Vagina (tissue), 2 donors: ENCODE measurements around the gene CCDC85B. TPM values are rescaled to one million over a fixed set of nuclear protein-coding genes. Genes with fewer than 3 reads are reported as not detected.
A peak's percentile ranks its signal among the peaks of the same experiment; 100 is the strongest.

Experiments
- DNase-seq, 2 donors: peaks; one replicate each; pipeline ENCODE4 v3.0.0-alpha.2; 2017; ENCODE audit errors: extremely low spot score in 2 of 2
- H3K27ac ChIP-seq: fragments of 200-600 bp; sonication (generic); one replicate; pipeline ENCODE4 v1.5.1; 2019
- H3K27me3 ChIP-seq: fragments of 200-600 bp; sonication (generic); one replicate; pipeline ENCODE4 v1.5.1; 2019
- H3K36me3 ChIP-seq, 2 donors: fragments of 200-600 bp; sonication (generic); one replicate each; pipeline ENCODE4 v1.5.1; 2017 to 2019
- H3K4me1 ChIP-seq: fragments of 200-600 bp; sonication (generic); one replicate; pipeline ENCODE4 v1.5.1; 2019
- H3K4me3 ChIP-seq, 2 donors: fragments of 200-600 bp; sonication (generic); 1 replicate in 1 of 2; 2 replicates in 1 of 2; pipeline ENCODE4 v1.5.1; 2016 to 2019
- H3K9me3 ChIP-seq: fragments of 200-600 bp; sonication (generic); one replicate; pipeline ENCODE4 v1.5.1; 2019
- CTCF ChIP-seq, 3 experiments: fragments of 450-650 bp in 2 of 3; fragments of 200-600 bp in 1 of 3; sonication (generic) in 1 of 3; IDR thresholded peaks; one replicate each; pipeline ENCODE4 v1.5.1; 2017 to 2019; ENCODE audit warnings: antibody characterized with exemption in 3 of 3, mild to moderate bottlenecking in 2 of 3, moderate library complexity in 2 of 3
- POLR2A ChIP-seq, 2 donors: fragments of 450-650 bp; IDR thresholded peaks; one replicate each; pipeline ENCODE4 v1.6.1; 2017; ENCODE audit warnings: antibody characterized with exemption in 2 of 2, mild to moderate bottlenecking in 2 of 2, moderate library complexity in 2 of 2
- POLR2AphosphoS5 ChIP-seq, 2 donors: sonication (generic); formaldehyde crosslinking; IDR thresholded peaks; one replicate each; pipeline ENCODE4 v1.9.0; 2017; ENCODE audit warnings: antibody characterized with exemption in 2 of 2, mild to moderate bottlenecking in 2 of 2, low read depth in 1 of 2; ENCODE audit not compliant: insufficient read depth in 1 of 2
- intact Hi-C: fragments of 100-400 bp; cut with DNase I; formaldehyde crosslinking; loops from one replicate; pipeline ENCODE4 v1.15.1; 2023
- total RNA-seq: library from RNA; depleted of rRNA; stranded (reverse); fragments of >200 nt; gene quantifications from one replicate; pipeline ENCODE4 v1.2.3, GENCODE V29; 2016

Gene CCDC85B
- total RNA-seq, 1 donor from 2014 or later, result 76.4 TPM

- TF ChIP-seq POLR2A (IDR thresholded peaks at IDR 0.05) (no peak), POLR2AphosphoS5 (IDR thresholded peaks at IDR 0.05; ENCODE audit: insufficient read depth in 1 of 2, low read depth in 1 of 2) (no peak), CTCF (IDR thresholded peaks at IDR 0.05) (no peak)
- H3K4me1 ChIP-seq, result no peaks in the 10 kb centered on the region
- H3K27ac ChIP-seq, result no peak overlapping the region
- H3K9me3 ChIP-seq, result no peaks in the 10 kb centered on the region
- H3K36me3 ChIP-seq, result peaks cover 0 to 30% of the 10 kb centered on the region in 2 donors
- intact Hi-C loops, result loop anchor here (10.0 kb wide), 1 partner anchor 1835 kb away; no protein-coding TSS in a partner anchor
- no peak overlapping the region for H3K4me3 ChIP-seq
- H3K27me3 ChIP-seq, result no peaks in the 10 kb centered on the region
- DNase-seq, result no peak
These were observed 41.1 kb upstream of the CCDC85B start for GRCh38 chr11:65849366-65849765.

GRCh38 chr11:65849771-65850216 is 40.7 kb upstream of the CCDC85B start:
- intact Hi-C loops, result loop anchor here (10.0 kb wide), 1 partner anchor 1835 kb away; no protein-coding TSS in a partner anchor
- H3K4me1 ChIP-seq, result no peaks in the 10 kb centered on the region

DNA sequence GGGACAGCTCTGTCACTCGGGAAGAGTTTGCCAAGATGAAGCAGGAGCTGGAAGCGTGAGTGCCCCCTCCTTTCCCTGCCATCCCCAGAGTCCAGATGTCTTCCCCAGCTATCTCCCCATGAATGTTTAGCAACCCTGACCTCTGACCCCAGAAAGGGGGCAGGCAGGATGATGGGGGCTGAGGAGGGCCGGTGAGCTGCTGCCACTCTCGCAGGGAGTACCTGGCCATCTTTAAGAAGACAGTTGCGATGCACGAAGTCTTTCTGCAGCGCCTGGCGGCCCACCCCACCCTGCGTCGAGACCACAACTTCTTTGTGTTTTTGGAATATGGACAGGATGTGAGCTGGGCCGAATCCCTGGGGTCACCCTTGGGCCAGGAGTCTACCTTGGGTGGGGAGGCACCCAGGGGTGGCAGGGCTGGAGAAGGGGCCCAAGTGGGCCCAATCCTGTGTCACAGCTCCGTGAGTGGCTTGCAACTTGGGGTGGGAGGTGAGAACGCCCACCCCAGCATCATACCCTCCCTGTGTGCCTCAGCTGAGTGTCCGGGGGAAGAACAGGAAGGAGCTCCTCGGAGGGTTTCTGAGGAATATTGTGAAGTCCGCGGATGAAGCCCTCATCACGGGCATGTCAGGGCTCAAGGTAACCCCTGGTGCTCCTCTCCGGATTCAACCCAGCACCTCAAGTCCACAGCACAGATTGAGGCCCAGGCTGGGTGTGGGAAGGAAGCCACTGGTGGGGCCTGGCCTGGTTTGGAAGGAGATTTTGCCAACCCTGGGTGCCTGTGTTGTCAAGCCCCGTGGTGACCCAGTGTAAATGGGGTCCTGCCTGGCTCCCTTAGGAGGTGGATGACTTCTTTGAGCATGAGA is 40.0 kb upstream of the CCDC85B start:
- Histone ChIP-seq H3K27me3 (no peaks in the 10 kb centered on the region), H3K27ac (no peak overlapping the region), H3K36me3 (peaks cover 0 to 41% of the 10 kb centered on the region in 2 donors), H3K9me3 (no peaks in the 10 kb centered on the region), H3K4me1 (peaks cover 4% of the 10 kb centered on the region), H3K4me3 (no peak overlapping the region)
- DNase-seq, result no peak
- TF ChIP-seq POLR2AphosphoS5 (IDR thresholded peaks at IDR 0.05; ENCODE audit: insufficient read depth in 1 of 2, low read depth in 1 of 2) (no peak), POLR2A (IDR thresholded peaks at IDR 0.05) (no peak), CTCF (IDR thresholded peaks at IDR 0.05) (no peak)
- intact Hi-C loops, result no loop called here

More at GRCh38 chr11:65849771-65850216, 40.7 kb upstream of the CCDC85B start:
- H3K27me3 ChIP-seq, result no peaks in the 10 kb centered on the region
- no peak overlapping the region for H3K27ac ChIP-seq
- peaks cover 0 to 34% of the 10 kb centered on the region in 2 donors for H3K36me3 ChIP-seq
- DNase-seq, result no peak
- TF ChIP-seq POLR2AphosphoS5 (IDR thresholded peaks at IDR 0.05; ENCODE audit: insufficient read depth in 1 of 2, low read depth in 1 of 2), result no peak
- no peak for TF ChIP-seq CTCF (IDR thresholded peaks at IDR 0.05)
- TF ChIP-seq POLR2A (IDR thresholded peaks at IDR 0.05), result no peak
- H3K4me3 ChIP-seq, result no peak overlapping the region
- H3K9me3 ChIP-seq, result no peaks in the 10 kb centered on the region

GRCh38 chr11:65851083-65851579 is 39.3 kb upstream of the CCDC85B start:
- TF ChIP-seq CTCF (IDR thresholded peaks at IDR 0.05), result peak in 1 of 3 experiments; percentile 8
- TF ChIP-seq POLR2AphosphoS5 (IDR thresholded peaks at IDR 0.05; ENCODE audit: insufficient read depth in 1 of 2, low read depth in 1 of 2), result no peak
- no peak for TF ChIP-seq POLR2A (IDR thresholded peaks at IDR 0.05)
- no peaks in the 10 kb centered on the region for H3K27me3 ChIP-seq
- H3K4me3 ChIP-seq, result no peak overlapping the region
- H3K27ac ChIP-seq, result no peak overlapping the region
- intact Hi-C loops, result no loop called here
- H3K4me1 ChIP-seq, result peaks cover 11% of the 10 kb centered on the region
- H3K9me3 ChIP-seq, result no peaks in the 10 kb centered on the region
- H3K36me3 ChIP-seq, result peaks cover 0 to 47% of the 10 kb centered on the region in 2 donors
- DNase-seq, result no peak
